ENCODE results near the gene SLC29A3. TPM values are rescaled to one million over a fixed set of nuclear protein-coding genes. Genes with fewer than 3 reads are reported as not detected.
A peak's percentile ranks its signal among the peaks of the same experiment; 100 is the strongest.

Gene SLC29A3
- total RNA-seq, 2 experiments from 2014 or later = 1.2 to 1.5 TPM

GRCh38 chr10:71374481-71375233 is 55.6 kb downstream of the SLC29A3 start:
- intact Hi-C loops (cut with micrococcal nuclease) = no loop called here

GRCh38 chr10:71375952-71376351 is 56.9 kb downstream of the SLC29A3 start:
- intact Hi-C loops (cut with micrococcal nuclease) = no loop called here
- H3K36me3 Mint-ChIP-seq (ENCODE audit: low read depth) = no peaks in the 10 kb centered on the region
- H3K27ac Mint-ChIP-seq = no peak overlapping the region
- H3K27me3 Mint-ChIP-seq (ENCODE audit: low read depth) = no peaks in the 10 kb centered on the region
- no peak for DNase-seq
- CTCF ChIA-PET = interaction anchor here (1.0 to 4.3 kb wide), 4 partner anchors 9 to 194 kb away, joined by 3 to 23 read pairs (median 10); partner anchors contain the start of gene SLC29A3
- no peaks in the 10 kb centered on the region for H3K9me3 Mint-ChIP-seq
- H3K4me3 Mint-ChIP-seq = peak overlapping the region; percentile 26
- H3K4me1 Mint-ChIP-seq (ENCODE audit: low read depth) = peaks cover 4% of the 10 kb centered on the region

More at GRCh38 chr10:71374481-71375233, 55.6 kb downstream of the SLC29A3 start:
- Mint-ChIP-seq H3K9me3 (no peaks in the 10 kb centered on the region), H3K27ac (no peak overlapping the region), H3K36me3 (ENCODE audit: low read depth) (no peaks in the 10 kb centered on the region), H3K4me1 (ENCODE audit: low read depth) (peaks cover 4% of the 10 kb centered on the region), H3K4me3 (no peak overlapping the region), H3K27me3 (ENCODE audit: low read depth) (no peaks in the 10 kb centered on the region)
- CTCF ChIA-PET = interaction anchor here (0.5 kb wide), 1 partner anchor 269 kb away, joined by 3 read pairs; no protein-coding TSS in a partner anchor
- no peak for DNase-seq

GRCh38 chr10:71378336-71379117 is 59.5 kb downstream of the SLC29A3 start:
- intact Hi-C loops (cut with micrococcal nuclease) = no loop called here
- H3K9me3 Mint-ChIP-seq = no peaks in the 10 kb centered on the region
- no peaks in the 10 kb centered on the region for H3K36me3 Mint-ChIP-seq (ENCODE audit: low read depth)
- CTCF ChIA-PET = interaction anchor here (1.0 to 4.3 kb wide), 5 partner anchors 59 to 518 kb away, joined by 3 to 23 read pairs (median 3); partner anchors contain the start of gene SLC29A3
- peaks cover 4% of the 10 kb centered on the region for H3K4me1 Mint-ChIP-seq (ENCODE audit: low read depth)
- no peak for DNase-seq
- no peak overlapping the region for H3K27ac Mint-ChIP-seq
- no peak overlapping the region for H3K4me3 Mint-ChIP-seq
- no peaks in the 10 kb centered on the region for H3K27me3 Mint-ChIP-seq (ENCODE audit: low read depth)

GRCh38 chr10:71379118-71379766 is 60.2 kb downstream of the SLC29A3 start:
- Mint-ChIP-seq H3K9me3 (no peaks in the 10 kb centered on the region), H3K4me1 (ENCODE audit: low read depth) (peaks cover 4% of the 10 kb centered on the region), H3K4me3 (no peak overlapping the region), H3K36me3 (ENCODE audit: low read depth) (no peaks in the 10 kb centered on the region), H3K27ac (no peak overlapping the region), H3K27me3 (ENCODE audit: low read depth) (no peaks in the 10 kb centered on the region)
- CTCF ChIA-PET = interaction anchor here (1.2 to 4.3 kb wide), 2 partner anchors 71 to 191 kb away, joined by 3 to 23 read pairs; no protein-coding TSS in a partner anchor
- intact Hi-C loops (cut with micrococcal nuclease) = no loop called here
- no peak for DNase-seq

GRCh38 chr10:71380841-71381240 is 61.8 kb downstream of the SLC29A3 start:
- no peak for DNase-seq
- CTCF ChIA-PET = interaction anchor here (1.0 to 6.7 kb wide), 3 partner anchors 15 to 192 kb away, joined by 3 to 53 read pairs (median 4); no protein-coding TSS in a partner anchor
- Mint-ChIP-seq H3K36me3 (ENCODE audit: low read depth) (no peaks in the 10 kb centered on the region), H3K4me3 (no peak overlapping the region), H3K27me3 (ENCODE audit: low read depth) (no peaks in the 10 kb centered on the region), H3K27ac (no peak overlapping the region), H3K9me3 (no peaks in the 10 kb centered on the region), H3K4me1 (ENCODE audit: low read depth) (peaks cover 4% of the 10 kb centered on the region)
- intact Hi-C loops (cut with micrococcal nuclease) = no loop called here

- Mint-ChIP-seq H3K9me3 (no peaks in the 10 kb centered on the region), H3K4me3 (no peak overlapping the region), H3K27me3 (ENCODE audit: low read depth) (no peaks in the 10 kb centered on the region), H3K27ac (no peak overlapping the region), H3K36me3 (ENCODE audit: low read depth) (no peaks in the 10 kb centered on the region), H3K4me1 (ENCODE audit: low read depth) (peaks cover 4% of the 10 kb centered on the region)
- DNase-seq = no peak
- CTCF ChIA-PET = interaction anchor here (0.6 to 6.7 kb wide), 6 partner anchors 14 to 348 kb away, joined by 3 to 53 read pairs (median 4); no protein-coding TSS in a partner anchor
- intact Hi-C loops (cut with micrococcal nuclease) = no loop called here
These were observed 62.6 kb downstream of the SLC29A3 start for GRCh38 chr10:71381611-71382010.

- Mint-ChIP-seq H3K27ac (no peak overlapping the region), H3K36me3 (ENCODE audit: low read depth) (no peaks in the 10 kb centered on the region), H3K27me3 (ENCODE audit: low read depth) (no peaks in the 10 kb centered on the region), H3K4me3 (no peak overlapping the region), H3K4me1 (ENCODE audit: low read depth) (peaks cover 4% of the 10 kb centered on the region), H3K9me3 (no peaks in the 10 kb centered on the region)
- CTCF ChIA-PET = interaction anchor here (0.6 to 6.7 kb wide), 7 partner anchors 68 to 430 kb away, joined by 3 to 53 read pairs (median 3); no protein-coding TSS in a partner anchor
- intact Hi-C loops (cut with micrococcal nuclease) = no loop called here
- no peak for DNase-seq
These were observed 63.0 kb downstream of the SLC29A3 start for GRCh38 chr10:71382028-71382427.

- Mint-ChIP-seq H3K36me3 (ENCODE audit: low read depth) (no peaks in the 10 kb centered on the region), H3K4me3 (no peak overlapping the region), H3K27ac (no peak overlapping the region), H3K27me3 (ENCODE audit: low read depth) (no peaks in the 10 kb centered on the region), H3K9me3 (no peaks in the 10 kb centered on the region), H3K4me1 (ENCODE audit: low read depth) (no peaks in the 10 kb centered on the region)
- CTCF ChIA-PET = interaction anchor here (0.6 to 6.7 kb wide), 9 partner anchors 24 to 430 kb away, joined by 3 to 53 read pairs (median 4); no protein-coding TSS in a partner anchor
- intact Hi-C loops (cut with micrococcal nuclease) = no loop called here
- DNase-seq = no peak
These were observed 63.7 kb downstream of the SLC29A3 start for GRCh38 chr10:71382757-71383156.

- no peaks in the 10 kb centered on the region for H3K36me3 Mint-ChIP-seq (ENCODE audit: low read depth)
- no peak overlapping the region for H3K27ac Mint-ChIP-seq
- no peaks in the 10 kb centered on the region for H3K27me3 Mint-ChIP-seq (ENCODE audit: low read depth)
- intact Hi-C loops (cut with micrococcal nuclease) = loop anchor here (1.0 to 2.0 kb wide), 6 partner anchors 65 to 513 kb away; partner anchors contain the start of gene SLC29A3
- CTCF ChIA-PET = interaction anchor here (0.6 to 6.7 kb wide), 21 partner anchors 8 to 438 kb away, joined by 3 to 53 read pairs (median 3); no protein-coding TSS in a partner anchor
- H3K4me3 Mint-ChIP-seq = no peak overlapping the region
- DNase-seq = peak; percentile 84
- no peaks in the 10 kb centered on the region for H3K9me3 Mint-ChIP-seq
- H3K4me1 Mint-ChIP-seq (ENCODE audit: low read depth) = no peaks in the 10 kb centered on the region
These were observed 65.1 kb downstream of the SLC29A3 start for GRCh38 chr10:71383972-71384687.

- Mint-ChIP-seq H3K9me3 (no peaks in the 10 kb centered on the region), H3K27me3 (ENCODE audit: low read depth) (peaks cover 6% of the 10 kb centered on the region), H3K4me3 (no peak overlapping the region), H3K4me1 (ENCODE audit: low read depth) (no peaks in the 10 kb centered on the region), H3K27ac (no peak overlapping the region), H3K36me3 (ENCODE audit: low read depth) (no peaks in the 10 kb centered on the region)
- no peak for DNase-seq
- CTCF ChIA-PET = interaction anchor here (0.6 kb wide), 1 partner anchor 379 kb away, joined by 5 read pairs; no protein-coding TSS in a partner anchor
- intact Hi-C loops (cut with micrococcal nuclease) = no loop called here
These were observed 69.1 kb downstream of the SLC29A3 start for GRCh38 chr10:71388171-71388570.

GRCh38 chr10:71388583-71389310 is 69.7 kb downstream of the SLC29A3 start:
- H3K4me3 Mint-ChIP-seq = no peak overlapping the region
- H3K4me1 Mint-ChIP-seq (ENCODE audit: low read depth) = no peaks in the 10 kb centered on the region
- CTCF ChIA-PET = interaction anchor here (0.9 to 1.0 kb wide), 2 partner anchors 182 to 221 kb away, joined by 3 to 6 read pairs; no protein-coding TSS in a partner anchor
- H3K27me3 Mint-ChIP-seq (ENCODE audit: low read depth) = peaks cover 9% of the 10 kb centered on the region
- no peak for DNase-seq
- H3K27ac Mint-ChIP-seq = no peak overlapping the region
- no peaks in the 10 kb centered on the region for H3K9me3 Mint-ChIP-seq
- intact Hi-C loops (cut with micrococcal nuclease) = no loop called here
- H3K36me3 Mint-ChIP-seq (ENCODE audit: low read depth) = no peaks in the 10 kb centered on the region

All from activated naive CD4-positive, alpha-beta T cell treated with anti-CD3 and anti-CD28 coated beads for 36 hours (primary cell).